GM04504 (cell line): ENCODE measurements around the gene MAST4.

Experiments used
- DNase-seq: peaks from one replicate; pipeline ENCODE4 v3.0.0-alpha.2; 2012; ENCODE audit warnings: low read depth

Gene MAST4

GRCh38 chr5:66876266-66876807 lies 280.1 kb downstream of the MAST4 start:
- no peak for DNase-seq

- DNase-seq, result no peak
Observed at GRCh38 chr5:66877843-66878242, 281.6 kb downstream of the MAST4 start.

- DNase-seq, result no peak
Observed at GRCh38 chr5:66880401-66880800, 284.2 kb downstream of the MAST4 start.

- no peak for DNase-seq
Observed at GRCh38 chr5:66881480-66882161, 285.4 kb downstream of the MAST4 start.

- DNase-seq, result no peak
Observed at GRCh38 chr5:66882606-66883227, 286.5 kb downstream of the MAST4 start.

- DNase-seq, result no peak
Observed at GRCh38 chr5:66884564-66885243, 288.5 kb downstream of the MAST4 start.

- no peak for DNase-seq
Observed at GRCh38 chr5:66886941-66887340, 290.7 kb downstream of the MAST4 start.

- no peak for DNase-seq
Observed at GRCh38 chr5:66888613-66889012, 292.4 kb downstream of the MAST4 start.

- DNase-seq, result no peak
Observed at GRCh38 chr5:66889056-66889455, 292.9 kb downstream of the MAST4 start.

GRCh38 chr5:66889524-66889923 lies 293.3 kb downstream of the MAST4 start:
- DNase-seq, result no peak

GRCh38 chr5:66891184-66891925 lies 295.2 kb downstream of the MAST4 start:
- no peak for DNase-seq

GRCh38 chr5:66892716-66893115 lies 296.5 kb downstream of the MAST4 start:
- DNase-seq, result no peak

- no peak for DNase-seq
Observed at GRCh38 chr5:66894480-66895240, 298.5 kb downstream of the MAST4 start.

- DNase-seq, result no peak
Observed at GRCh38 chr5:66896171-66896570, 300.0 kb downstream of the MAST4 start.

- no peak for DNase-seq
Observed at GRCh38 chr5:66897356-66897755, 301.2 kb downstream of the MAST4 start.

- DNase-seq, result no peak
Observed at GRCh38 chr5:66898241-66898995, 302.2 kb downstream of the MAST4 start.

- no peak for DNase-seq
Observed at GRCh38 chr5:66903218-66903617, 307.0 kb downstream of the MAST4 start.

GRCh38 chr5:66903709-66904108 lies 307.5 kb downstream of the MAST4 start:
- no peak for DNase-seq

- no peak for DNase-seq
Observed at GRCh38 chr5:66904189-66904588, 308.0 kb downstream of the MAST4 start.

GRCh38 chr5:66906021-66906420 lies 309.8 kb downstream of the MAST4 start:
- DNase-seq, result no peak

GRCh38 chr5:66908230-66908629 lies 312.0 kb downstream of the MAST4 start:
- DNase-seq, result no peak
